ENCODE results near the gene BCL2. TPM values are rescaled to one million over a fixed set of nuclear protein-coding genes. Genes with fewer than 3 reads are reported as not detected.

BCL2 gene
- total RNA-seq, 4 donors from 2014 or later, result 16.1 to 61.1 (median 36.9) TPM

- no peak for DNase-seq
- no peaks in the 10 kb centered on the region for H3K9me3 ChIP-seq
- H3K4me1 ChIP-seq, result no peaks in the 10 kb centered on the region
- intact Hi-C loops (cut with DNase I; ENCODE audit: low total_unique reads), result loop anchor here (5.0 kb wide), 1 partner anchor 189 kb away; no protein-coding TSS in a partner anchor
- no peak overlapping the region for H3K27ac ChIP-seq
- TF ChIP-seq POLR2A (IDR thresholded peaks at IDR 0.05) (no peak), CTCF (IDR thresholded peaks at IDR 0.05) (no peak)
- H3K4me3 ChIP-seq, result no peak overlapping the region
- no peaks in the 10 kb centered on the region for H3K27me3 ChIP-seq
- H3K36me3 ChIP-seq, result no peaks in the 10 kb centered on the region
Measured at GRCh38 chr18:63132819-63133200, 186.8 kb downstream of the BCL2 start.

DNA sequence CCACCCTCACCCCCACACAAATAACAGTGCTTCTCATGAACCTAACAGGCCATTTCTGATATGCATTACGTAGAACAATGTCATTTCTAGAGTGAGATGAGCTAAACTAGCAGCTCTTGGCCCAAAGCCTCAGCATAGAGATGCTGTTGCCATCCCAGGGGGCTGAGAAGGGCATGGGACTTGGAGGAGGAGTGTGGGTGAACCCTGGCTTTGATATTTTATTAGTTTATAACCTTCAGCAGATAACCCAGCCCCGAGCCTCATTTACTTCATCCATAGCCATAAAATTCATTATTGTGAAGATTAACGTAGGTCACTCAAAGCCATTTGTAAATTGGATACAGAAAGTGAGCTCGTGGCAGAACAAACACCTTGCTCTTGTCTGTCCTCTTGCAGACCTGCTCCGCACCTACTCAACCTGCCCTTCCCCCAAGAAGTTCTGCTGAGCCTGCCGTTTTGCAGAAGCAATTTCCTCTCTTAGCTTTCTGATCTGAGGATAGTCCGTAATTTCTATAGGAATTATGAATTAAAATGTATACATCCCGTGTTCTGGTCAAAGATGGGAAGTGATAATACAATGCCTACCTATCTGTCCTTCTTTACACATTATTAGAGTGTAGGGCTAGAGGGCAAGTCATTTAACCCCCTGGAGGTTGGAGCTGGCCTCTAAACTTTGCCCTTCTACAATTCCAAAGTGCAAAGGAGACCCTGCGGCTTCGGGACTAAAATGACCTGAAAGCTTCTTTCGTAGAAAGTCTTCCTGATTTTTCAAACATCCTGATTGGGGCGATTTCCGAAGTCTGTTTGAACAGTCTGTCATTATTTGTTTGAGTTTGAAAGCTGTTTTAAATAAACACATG, 187.4 kb downstream of the BCL2 start:
- intact Hi-C loops (cut with DNase I; ENCODE audit: low total_unique reads), result loop anchor here (5.0 kb wide), 1 partner anchor 190 kb away; no protein-coding TSS in a partner anchor
- Histone ChIP-seq H3K4me3 (no peak overlapping the region), H3K27me3 (no peaks in the 10 kb centered on the region), H3K9me3 (no peaks in the 10 kb centered on the region), H3K4me1 (no peaks in the 10 kb centered on the region), H3K36me3 (no peaks in the 10 kb centered on the region), H3K27ac (peak overlapping the region; percentile 44 to 67)
- DNase-seq, result no peak
- TF ChIP-seq CTCF (IDR thresholded peaks at IDR 0.05) (no peak), POLR2A (IDR thresholded peaks at IDR 0.05) (no peak)

DNA sequence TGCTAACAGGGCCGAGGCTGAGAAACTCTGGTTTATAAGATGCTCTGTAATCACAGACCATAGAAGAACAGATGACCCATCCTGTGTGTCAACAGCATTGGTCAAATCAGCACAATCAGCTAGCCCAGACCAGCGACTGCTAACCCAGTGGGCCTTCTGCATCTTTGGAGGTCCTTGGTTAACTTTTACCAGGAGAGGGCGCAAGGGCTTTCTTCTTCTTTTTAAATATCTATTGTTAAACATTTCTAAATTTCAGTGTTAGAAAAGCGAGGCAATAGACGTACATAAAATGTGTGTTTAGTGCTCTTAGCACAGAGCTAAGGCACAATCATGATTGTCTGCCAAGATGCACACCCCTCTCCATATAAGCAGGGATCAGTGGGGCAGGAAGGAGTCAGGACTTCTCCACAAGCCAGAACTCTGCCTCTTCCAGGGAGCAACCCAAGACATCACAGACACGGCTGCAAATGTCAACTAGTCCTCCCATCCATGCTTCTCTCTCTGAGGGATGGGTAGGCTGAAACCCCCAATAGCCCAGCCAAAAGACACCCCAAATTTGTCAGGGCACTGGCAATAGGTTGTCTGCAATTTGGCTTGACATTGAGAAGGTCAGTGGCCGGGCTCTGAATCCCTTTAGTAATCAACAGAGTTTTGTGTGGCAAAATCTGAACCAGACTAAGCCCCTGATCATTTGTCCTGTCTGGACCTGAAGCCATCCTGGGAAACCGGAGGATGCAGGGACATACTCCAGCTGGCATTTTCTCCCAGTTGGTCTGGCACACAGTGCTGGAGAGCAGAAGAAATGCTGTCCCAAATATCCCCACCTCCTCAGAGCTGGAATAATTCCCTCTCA, 188.2 kb downstream of the BCL2 start:
- no peak overlapping the region for H3K4me3 ChIP-seq
- DNase-seq, result peak; percentile 51 to 84
- peak; percentile 68 to 72 (median 72) for TF ChIP-seq CTCF (IDR thresholded peaks at IDR 0.05)
- TF ChIP-seq POLR2A (IDR thresholded peaks at IDR 0.05), result no peak

DNA sequence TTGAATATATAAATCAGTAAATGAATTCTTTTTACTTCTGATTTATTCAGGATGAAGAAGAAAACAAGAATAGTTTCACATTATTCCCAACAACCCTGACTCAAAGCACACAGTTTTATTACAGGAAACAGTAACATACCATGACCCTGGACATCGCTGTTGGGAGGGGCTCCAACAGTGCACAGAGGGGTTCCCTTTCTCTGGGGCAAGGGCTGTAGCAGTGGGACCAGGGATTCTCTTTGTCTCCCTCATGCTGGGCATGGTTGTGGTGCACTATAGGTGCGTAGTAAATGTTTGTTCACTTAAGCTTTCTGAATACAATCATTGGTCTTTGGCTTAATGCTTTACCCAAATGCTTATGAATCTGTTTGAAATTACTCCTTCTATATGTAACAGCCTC, 189.4 kb downstream of the BCL2 start:
- Histone ChIP-seq H3K27me3 (no peaks in the 10 kb centered on the region), H3K4me3 (no peak overlapping the region), H3K27ac (peak overlapping the region in 1 of 2 donors; percentile 5), H3K9me3 (no peaks in the 10 kb centered on the region), H3K4me1 (no peaks in the 10 kb centered on the region), H3K36me3 (no peaks in the 10 kb centered on the region)
- intact Hi-C loops (cut with DNase I; ENCODE audit: low total_unique reads), result loop anchor here (5.0 kb wide), 1 partner anchor 192 kb away; no protein-coding TSS in a partner anchor
- DNase-seq, result no peak
- no peak for TF ChIP-seq POLR2A (IDR thresholded peaks at IDR 0.05)
- TF ChIP-seq CTCF (IDR thresholded peaks at IDR 0.05), result no peak

More for the DNA sequence above, 188.2 kb downstream of the BCL2 start:
- peak overlapping the region; percentile 44 to 67 for H3K27ac ChIP-seq
- no peaks in the 10 kb centered on the region for H3K9me3 ChIP-seq
- H3K4me1 ChIP-seq, result no peaks in the 10 kb centered on the region
- intact Hi-C loops (cut with DNase I; ENCODE audit: low total_unique reads), result loop anchor here (5.0 kb wide), 1 partner anchor 191 kb away; no protein-coding TSS in a partner anchor
- H3K27me3 ChIP-seq, result no peaks in the 10 kb centered on the region
- no peaks in the 10 kb centered on the region for H3K36me3 ChIP-seq
